Neuronal stem cell (in vitro differentiated cells): ENCODE data around the gene RASGEF1C.

Experiments used
- DNase-seq: peaks from one replicate; pipeline ENCODE4 v3.0.0-alpha.2; 2013; ENCODE audit warnings: low spot score
- H2AFZ ChIP-seq: one replicate; pipeline ENCODE4 v1.6.1; 2013; ENCODE audit warnings: mild to moderate bottlenecking, low read length, inconsistent platforms
- H2AK5ac ChIP-seq: 2 replicates; pipeline ENCODE4 v1.6.1; 2013; ENCODE audit warnings: low read depth, mild to moderate bottlenecking, inconsistent platforms, low read length, moderate library complexity, mixed read lengths
- H2BK120ac ChIP-seq: 2 replicates; pipeline ENCODE4 v1.6.1; 2013; ENCODE audit warnings: low read depth, mild to moderate bottlenecking, inconsistent platforms, low read length, moderate library complexity, mixed read lengths
- H2BK12ac ChIP-seq: one replicate; pipeline ENCODE4 v1.6.1; 2013; ENCODE audit warnings: low read length, inconsistent platforms
- H2BK15ac ChIP-seq: 2 replicates; pipeline ENCODE4 v1.6.1; 2013; ENCODE audit warnings: mild to moderate bottlenecking, low read length, inconsistent platforms, mixed read lengths
- H2BK5ac ChIP-seq: one replicate; pipeline ENCODE4 v1.6.1; 2013; ENCODE audit warnings: inconsistent platforms, mild to moderate bottlenecking, low read length, moderate library complexity
- H3K14ac ChIP-seq: one replicate; pipeline ENCODE4 v1.6.1; 2013; ENCODE audit warnings: low read length, inconsistent platforms
- H3K18ac ChIP-seq: 2 replicates; pipeline ENCODE4 v1.6.1; 2013; ENCODE audit warnings: low read length, inconsistent platforms
- H3K23ac ChIP-seq: 2 replicates; pipeline ENCODE4 v1.6.1; 2013; ENCODE audit warnings: low read depth, mild to moderate bottlenecking, mixed read lengths, low read length, inconsistent platforms; ENCODE audit not compliant: poor library complexity
- H3K27ac ChIP-seq: replicated peaks from 3 replicates; pipeline ENCODE4 v1.5.1; 2013; ENCODE audit warnings: low read length, inconsistent platforms
- H3K27me3 ChIP-seq, 3 experiments: 2 replicates each; pipeline ENCODE4 v1.6.1; 2013; ENCODE audit warnings: low read length in 3 of 3, mild to moderate bottlenecking in 2 of 3, inconsistent platforms in 1 of 3, low read depth in 1 of 3, mixed read lengths in 1 of 3, moderate library complexity in 1 of 3; ENCODE audit not compliant: control insufficient read depth in 3 of 3, insufficient read depth in 3 of 3
- H3K36me3 ChIP-seq, 2 donors: replicated peaks in 1 of 2; 2 replicates each; pipeline ENCODE4 v1.6.1; 2013; ENCODE audit warnings: low read length in 2 of 2; ENCODE audit not compliant: control insufficient read depth in 2 of 2, insufficient read depth in 2 of 2
- H3K4ac ChIP-seq: 2 replicates; pipeline ENCODE4 v1.6.1; 2013; ENCODE audit warnings: inconsistent platforms, mild to moderate bottlenecking, low read length, moderate library complexity
- H3K4me1 ChIP-seq, 2 donors: 1 replicate in 1 of 2; 2 replicates in 1 of 2; pipeline ENCODE4 v1.6.1; 2013; ENCODE audit warnings: low read length in 2 of 2, low read depth in 1 of 2; ENCODE audit not compliant: control insufficient read depth in 2 of 2, insufficient read depth in 1 of 2
- H3K4me2 ChIP-seq: one replicate; pipeline ENCODE4 v1.6.1; 2013; ENCODE audit warnings: mild to moderate bottlenecking, low read length, inconsistent platforms; ENCODE audit not compliant: insufficient read depth, poor library complexity, severe bottlenecking
- H3K4me3 ChIP-seq, 2 donors: 2 replicates each; pipeline ENCODE4 v1.5.1; 2013; ENCODE audit warnings: low read length in 2 of 2, mild to moderate bottlenecking in 2 of 2, inconsistent platforms in 1 of 2, moderate library complexity in 1 of 2
- H3K79me1 ChIP-seq: one replicate; pipeline ENCODE4 v1.6.1; 2013; ENCODE audit warnings: low read depth, mild to moderate bottlenecking, inconsistent platforms, low read length, moderate library complexity
- H3K9ac ChIP-seq: one replicate; pipeline ENCODE4 v1.6.1; 2013; ENCODE audit warnings: mild to moderate bottlenecking, low read depth, low read length, inconsistent platforms; ENCODE audit not compliant: poor library complexity
- H3K9me3 ChIP-seq, 2 donors: replicated peaks in 1 of 2; 2 replicates each; pipeline versions ENCODE3 to v1.6.1; 2013; ENCODE audit warnings: low read length in 2 of 2, mild to moderate bottlenecking in 2 of 2, inconsistent platforms in 1 of 2, low read depth in 1 of 2, mixed read lengths in 1 of 2, moderate library complexity in 1 of 2; ENCODE audit not compliant: control insufficient read depth in 2 of 2, insufficient read depth in 1 of 2
- H4K8ac ChIP-seq: one replicate; pipeline ENCODE4 v1.6.1; 2013; ENCODE audit warnings: low read depth, mild to moderate bottlenecking, inconsistent platforms, low read length, moderate library complexity
- H4K91ac ChIP-seq: one replicate; pipeline ENCODE4 v1.6.1; 2013; ENCODE audit warnings: low read length, low read depth, mild to moderate bottlenecking, inconsistent platforms; ENCODE audit not compliant: poor library complexity
- WGBS, 2 donors: extraction: QIAGEN DNeasy Blood & Tissue Kit; methylation state at CpG; one replicate each; pipeline ENCODE4 v1.1.7; 2013; ENCODE audit warnings: missing lambda C conversion rate in 2 of 2, mixed read lengths in 1 of 2; ENCODE audit not compliant: insufficient read length in 2 of 2, insufficient replicate concordance in 1 of 2; ENCODE audit errors: extremely low coverage in 2 of 2; 5-methylcytosine and 5-hydroxymethylcytosine counted together

RASGEF1C gene

DNA sequence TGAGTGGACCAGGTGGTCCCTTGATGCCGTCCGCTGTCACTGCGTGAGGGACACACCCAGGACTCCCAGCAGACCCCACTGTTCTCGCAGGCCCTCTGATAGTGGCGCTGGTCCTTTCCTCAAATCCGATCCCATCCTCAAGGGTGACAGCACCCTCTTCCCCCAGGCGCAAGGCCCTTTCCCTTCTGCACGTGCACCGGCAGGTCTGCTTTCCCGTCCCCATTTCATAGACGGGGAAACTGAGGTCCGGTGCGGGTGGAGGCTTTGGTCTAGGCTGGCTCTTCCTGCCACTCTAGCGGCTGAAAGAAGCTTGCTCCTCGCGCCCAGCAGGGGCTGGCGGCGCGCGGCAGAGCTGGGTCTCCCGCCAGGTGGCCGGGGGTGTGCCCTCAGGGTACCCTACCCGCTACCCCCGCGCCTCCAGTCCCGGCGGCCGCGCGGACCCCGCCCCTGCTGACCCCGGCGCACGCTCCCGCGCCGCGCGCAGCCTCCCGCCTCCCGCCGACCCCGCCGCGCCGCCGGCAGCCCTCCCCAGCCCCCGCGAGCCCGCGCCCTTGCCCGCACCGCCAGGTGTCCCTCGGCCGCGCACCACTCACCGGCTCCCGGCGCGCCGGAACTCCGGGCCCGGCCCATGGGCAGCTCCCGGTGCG, 453 bp downstream of the RASGEF1C start:
- no peak overlapping the region for H2BK120ac ChIP-seq
- peaks cover 3% of the 10 kb centered on the region for H3K79me1 ChIP-seq
- peak; percentile 29 for DNase-seq
- H3K27me3 ChIP-seq: peaks cover 0 to 28% (median 16%) of the 10 kb centered on the region in 3 experiments
- peak overlapping the region; percentile 90 for H3K23ac ChIP-seq
- no peak overlapping the region for H2AK5ac ChIP-seq
- H3K4me1 ChIP-seq: peaks cover 0 to 8% of the 10 kb centered on the region in 2 donors
- WGBS, 2 donors: no CpG with 5 or more reads among the region's 65 CpGs
- no peak overlapping the region for H4K91ac ChIP-seq
- peaks cover 0 to 2% of the 10 kb centered on the region in 2 donors for H3K9me3 ChIP-seq
- H3K14ac ChIP-seq: no peak overlapping the region
- H2BK12ac ChIP-seq: no peak overlapping the region
- H3K4ac ChIP-seq: no peak overlapping the region
- peak overlapping the region; percentile 70 for H2BK15ac ChIP-seq
- no peak overlapping the region for H4K8ac ChIP-seq
- peak overlapping the region; percentile 33 for H2BK5ac ChIP-seq
- no peak overlapping the region for H3K27ac ChIP-seq
- no peaks in the 10 kb centered on the region for H3K36me3 ChIP-seq
- H2AFZ ChIP-seq: peak overlapping the region; percentile 88
- H3K4me3 ChIP-seq: peak overlapping the region; percentile 40 to 81
- H3K4me2 ChIP-seq: peak overlapping the region; percentile 92
- H3K18ac ChIP-seq: peak overlapping the region; percentile 86
- peak overlapping the region; percentile 80 for H3K9ac ChIP-seq

- peaks cover 0 to 28% (median 16%) of the 10 kb centered on the region in 3 experiments for H3K27me3 ChIP-seq
- H3K9me3 ChIP-seq: no peaks in the 10 kb centered on the region
- no peak for DNase-seq
- no peaks in the 10 kb centered on the region for H3K36me3 ChIP-seq
- peak overlapping the region; percentile 92 for H3K4me2 ChIP-seq
- peak overlapping the region; percentile 88 for H2AFZ ChIP-seq
- peak overlapping the region; percentile 87 for H3K18ac ChIP-seq
- peak overlapping the region; percentile 21 for H3K9ac ChIP-seq
- H3K4ac ChIP-seq: no peak overlapping the region
- H2AK5ac ChIP-seq: peak overlapping the region; percentile 70
- peak overlapping the region; percentile 38 for H3K14ac ChIP-seq
- peaks cover 2% of the 10 kb centered on the region for H3K79me1 ChIP-seq
- no peak overlapping the region for H3K27ac ChIP-seq
- no peak overlapping the region for H4K91ac ChIP-seq
- no peak overlapping the region for H2BK15ac ChIP-seq
- no CpG with 5 or more reads among the region's 14 CpGs for WGBS, 2 donors
- H3K4me1 ChIP-seq: peaks cover 0 to 8% of the 10 kb centered on the region in 2 donors
- H3K23ac ChIP-seq: peak overlapping the region; percentile 73
- peak overlapping the region; percentile 31 for H2BK120ac ChIP-seq
- no peak overlapping the region for H2BK12ac ChIP-seq
- H3K4me3 ChIP-seq: peak overlapping the region; percentile 40 to 81
- peak overlapping the region; percentile 17 for H4K8ac ChIP-seq
- H2BK5ac ChIP-seq: peak overlapping the region; percentile 33
Measured at GRCh38 chr5:180208038-180208434, 975 bp downstream of the RASGEF1C start.

GRCh38 chr5:180207593-180207992, 1.4 kb downstream of the RASGEF1C start:
- Histone ChIP-seq H3K4me3 (no peak overlapping the region), H3K79me1 (peaks cover 2% of the 10 kb centered on the region), H3K4me2 (peak overlapping the region; percentile 11), H2BK15ac (peak overlapping the region; percentile 58), H3K4me1 (peaks cover 0 to 8% of the 10 kb centered on the region in 2 donors), H4K91ac (no peak overlapping the region), H3K14ac (peak overlapping the region; percentile 38), H3K27ac (no peak overlapping the region), H2AFZ (no peak overlapping the region), H2BK12ac (peak overlapping the region; percentile 94), H3K23ac (peak overlapping the region; percentile 73), H3K27me3 (peaks cover 0 to 28% (median 16%) of the 10 kb centered on the region in 3 experiments), H2BK5ac (peak overlapping the region; percentile 33), H3K36me3 (no peaks in the 10 kb centered on the region), H4K8ac (peak overlapping the region; percentile 17), H3K18ac (peak overlapping the region; percentile 87), H3K4ac (no peak overlapping the region), H2BK120ac (peak overlapping the region; percentile 31), H3K9me3 (no peaks in the 10 kb centered on the region), H3K9ac (peak overlapping the region; percentile 21), H2AK5ac (peak overlapping the region; percentile 70)
- WGBS, 2 donors: no CpG with 5 or more reads among the region's 25 CpGs
- no peak for DNase-seq

GRCh38 chr5:180206993-180207392, 2.0 kb downstream of the RASGEF1C start:
- Histone ChIP-seq H3K36me3 (no peaks in the 10 kb centered on the region), H2BK5ac (no peak overlapping the region), H2BK15ac (no peak overlapping the region), H4K91ac (no peak overlapping the region), H3K23ac (no peak overlapping the region), H3K4ac (no peak overlapping the region), H3K14ac (no peak overlapping the region), H3K79me1 (peaks cover 2% of the 10 kb centered on the region), H3K27ac (no peak overlapping the region), H2AFZ (no peak overlapping the region), H3K9me3 (no peaks in the 10 kb centered on the region), H3K4me3 (no peak overlapping the region), H3K27me3 (peaks cover 0 to 28% (median 16%) of the 10 kb centered on the region in 3 experiments), H2BK12ac (no peak overlapping the region), H3K4me2 (no peak overlapping the region), H2AK5ac (no peak overlapping the region), H3K9ac (no peak overlapping the region), H2BK120ac (no peak overlapping the region), H4K8ac (no peak overlapping the region), H3K18ac (no peak overlapping the region), H3K4me1 (peaks cover 0 to 8% of the 10 kb centered on the region in 2 donors)
- no CpG with 5 or more reads among the region's 11 CpGs for WGBS, 2 donors
- DNase-seq: no peak
